Adrenal gland (tissue), 5 donors: Measurements from ENCODE around the gene ADAM10.

ENCODE experiments used
- POLR2A ChIP-seq, 2 donors: fragments of 450-650 bp; IDR thresholded peaks; one replicate each; pipeline ENCODE4 v1.6.1; 2017; ENCODE audit warnings: antibody characterized with exemption in 2 of 2, mild to moderate bottlenecking in 2 of 2, moderate library complexity in 1 of 2
- TF ChIP-seq, protein P1 (sequence below), 6 experiments: fragments of 450-650 bp in 4 of 6; fragments of 200-600 bp in 2 of 6; sonication (generic) in 1 of 6; IDR thresholded peaks; 1 replicate in 5 of 6; 2 replicates in 1 of 6; pipeline versions ENCODE4 v1.5.1 to v1.8.0; 2016 to 2021; ENCODE audit warnings: antibody characterized with exemption in 6 of 6, mild to moderate bottlenecking in 2 of 6, moderate library complexity in 1 of 6
- donor health status: DM: no; HTN: no; CAD: no.

DNA sequence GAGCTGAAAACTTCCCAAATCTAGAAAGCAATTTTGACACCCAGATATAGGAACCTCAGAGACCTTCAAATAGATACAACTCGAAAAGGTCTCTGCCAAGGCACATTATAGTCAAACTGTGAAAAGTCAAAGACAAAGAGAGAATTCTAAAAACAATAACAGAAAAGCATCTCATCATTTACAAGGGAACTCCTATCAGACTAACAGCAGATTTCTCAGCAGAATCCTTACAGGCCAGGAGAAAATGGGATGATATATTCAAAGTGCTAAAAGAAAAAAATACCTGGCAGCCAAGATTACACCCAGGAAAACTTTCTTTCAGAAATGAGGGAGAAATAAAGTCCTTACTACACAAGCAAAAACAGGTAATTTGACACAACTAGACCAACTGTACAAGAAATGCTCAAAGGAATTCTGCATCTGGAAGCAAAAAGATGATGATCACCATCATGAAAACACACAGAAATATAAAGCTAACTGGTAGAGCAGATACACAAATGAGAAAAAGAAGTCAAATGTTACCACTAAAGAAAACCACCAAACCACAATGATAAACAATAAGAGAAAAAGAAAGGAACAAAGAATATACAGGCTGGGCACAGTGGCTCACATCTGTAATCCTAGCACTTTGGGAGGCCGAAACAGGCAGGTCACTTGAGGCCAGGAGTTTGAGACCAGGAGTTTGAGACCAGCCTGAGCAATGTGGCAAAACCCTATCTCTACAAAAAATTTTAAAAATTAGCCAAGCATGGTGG lies 50.4 kb downstream of the ADAM10 start:
- TF ChIP-seq, protein P1, sequence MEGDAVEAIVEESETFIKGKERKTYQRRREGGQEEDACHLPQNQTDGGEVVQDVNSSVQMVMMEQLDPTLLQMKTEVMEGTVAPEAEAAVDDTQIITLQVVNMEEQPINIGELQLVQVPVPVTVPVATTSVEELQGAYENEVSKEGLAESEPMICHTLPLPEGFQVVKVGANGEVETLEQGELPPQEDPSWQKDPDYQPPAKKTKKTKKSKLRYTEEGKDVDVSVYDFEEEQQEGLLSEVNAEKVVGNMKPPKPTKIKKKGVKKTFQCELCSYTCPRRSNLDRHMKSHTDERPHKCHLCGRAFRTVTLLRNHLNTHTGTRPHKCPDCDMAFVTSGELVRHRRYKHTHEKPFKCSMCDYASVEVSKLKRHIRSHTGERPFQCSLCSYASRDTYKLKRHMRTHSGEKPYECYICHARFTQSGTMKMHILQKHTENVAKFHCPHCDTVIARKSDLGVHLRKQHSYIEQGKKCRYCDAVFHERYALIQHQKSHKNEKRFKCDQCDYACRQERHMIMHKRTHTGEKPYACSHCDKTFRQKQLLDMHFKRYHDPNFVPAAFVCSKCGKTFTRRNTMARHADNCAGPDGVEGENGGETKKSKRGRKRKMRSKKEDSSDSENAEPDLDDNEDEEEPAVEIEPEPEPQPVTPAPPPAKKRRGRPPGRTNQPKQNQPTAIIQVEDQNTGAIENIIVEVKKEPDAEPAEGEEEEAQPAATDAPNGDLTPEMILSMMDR (IDR thresholded peaks at IDR 0.05), result no peak
- TF ChIP-seq POLR2A (IDR thresholded peaks at IDR 0.05), result no peak
